WTC11 (cell line): ENCODE results near the gene SWT1. TPM values are rescaled to one million over a fixed set of nuclear protein-coding genes. Genes with fewer than 3 reads are reported as not detected.

Source experiments
- ATAC-seq: fragments of 200-7000 bp; cut with Tn5 transposase; 2 replicates; pipeline ENCODE4 v1.10.0; 2021; ENCODE audit warnings: mild to moderate bottlenecking, moderate library complexity
- CTCF ChIA-PET: fragments of 300-600 bp; sonication (Branson Sonifier 250); formaldehyde crosslinking; loops from one replicate; lab custom pipeline; 2021; ENCODE audit warnings: antibody characterized with exemption; lab: Charles Lee
- POLR2A ChIA-PET: fragments of 350-600 bp; sonication (Branson Sonifier 250); formaldehyde crosslinking; loops from one replicate; lab custom pipeline; 2021; ENCODE audit warnings: antibody characterized with exemption; lab: Charles Lee
- DNase-seq: peaks from one replicate; pipeline ENCODE4 v3.0.0; 2021; ENCODE audit warnings: low spot score
- H3K27ac Mint-ChIP-seq: 2 replicates; pipeline ENCODE4 v1.8.0; 2021; ENCODE audit warnings: mixed read lengths
- H3K27me3 Mint-ChIP-seq: 2 replicates; pipeline ENCODE4 v1.8.0; 2021; ENCODE audit warnings: low read depth, mild to moderate bottlenecking, moderate library complexity, mixed read lengths
- H3K36me3 Mint-ChIP-seq: 2 replicates; pipeline ENCODE4 v1.8.0; 2021; ENCODE audit warnings: mixed read lengths
- H3K4me1 Mint-ChIP-seq: 2 replicates; pipeline ENCODE4 v1.8.0; 2022; ENCODE audit warnings: mixed read lengths
- H3K4me3 Mint-ChIP-seq: 2 replicates; pipeline ENCODE4 v1.8.0; 2021; ENCODE audit warnings: mild to moderate bottlenecking, moderate library complexity, mixed read lengths
- H3K9me3 Mint-ChIP-seq: 2 replicates; pipeline ENCODE4 v1.8.0; 2021; ENCODE audit warnings: mixed read lengths
- EMX1 ChIP-seq: fragments of 250-450 bp; sonication (Bioruptor Pico); IDR thresholded peaks from 2 replicates; pipeline ENCODE4 v1.8.0; 2021; ENCODE audit warnings: mild to moderate bottlenecking
- FOXJ3 ChIP-seq: sonication (generic); formaldehyde crosslinking; IDR thresholded peaks from 2 replicates; pipeline ENCODE4 v1.9.0; 2021; ENCODE audit warnings: missing genetic modification reagents, mild to moderate bottlenecking, borderline replicate concordance
- MXD4 ChIP-seq: fragments of 250-450 bp; sonication (Bioruptor Pico); IDR thresholded peaks from 2 replicates; pipeline ENCODE4 v1.8.0; 2021; ENCODE audit warnings: mild to moderate bottlenecking, moderate library complexity, borderline replicate concordance
- NFYB ChIP-seq: sonication (generic); formaldehyde crosslinking; conservative IDR thresholded peaks from 2 replicates; pipeline ENCODE4 v1.8.0; 2022; ENCODE audit warnings: low read depth, missing genetic modification reagents
- NR2C2 ChIP-seq: sonication (generic); formaldehyde crosslinking; IDR thresholded peaks from 2 replicates; pipeline ENCODE4 v1.8.0; 2022; ENCODE audit warnings: mild to moderate bottlenecking, missing genetic modification reagents
- NR3C1 ChIP-seq: sonication (generic); formaldehyde crosslinking; conservative IDR thresholded peaks from 2 replicates; pipeline ENCODE4 v1.8.1; 2023; ENCODE audit warnings: low read depth, mild to moderate bottlenecking, missing genetic modification reagents
- TEAD1 ChIP-seq: sonication (generic); formaldehyde crosslinking; IDR thresholded peaks from 2 replicates; pipeline ENCODE4 v1.8.0; 2022; ENCODE audit warnings: mild to moderate bottlenecking, missing genetic modification reagents
- TEAD4 ChIP-seq: sonication (generic); formaldehyde crosslinking; IDR thresholded peaks from 2 replicates; pipeline ENCODE4 v1.8.0; 2022; ENCODE audit warnings: mild to moderate bottlenecking, missing genetic modification reagents
- ZNF219 ChIP-seq: sonication (generic); formaldehyde crosslinking; IDR thresholded peaks from 2 replicates; pipeline ENCODE4 v1.8.0; 2023; ENCODE audit warnings: missing genetic modification reagents, mild to moderate bottlenecking, borderline replicate concordance
- ZNF671 ChIP-seq: fragments of 250-450 bp; sonication (Bioruptor Pico); IDR thresholded peaks from 2 replicates; pipeline ENCODE4 v1.8.0; 2021; ENCODE audit warnings: mild to moderate bottlenecking
- total RNA-seq: library from RNA; stranded (reverse); gene quantifications from 3 replicates; pipeline ENCODE4 v1.2.3, GENCODE V29; 2021
- TF ChIP-seq, protein P1 (sequence below): fragments of 250-450 bp; sonication (Bioruptor Pico); IDR thresholded peaks from 2 replicates; pipeline ENCODE4 v1.9.0; 2021; ENCODE audit warnings: moderate library complexity, mild to moderate bottlenecking, inconsistent platforms, borderline replicate concordance
- TF ChIP-seq, protein P2 (sequence below): sonication (generic); formaldehyde crosslinking; IDR thresholded peaks from 2 replicates; pipeline ENCODE4 v1.8.0; 2022; ENCODE audit warnings: mild to moderate bottlenecking, missing genetic modification reagents
- TF ChIP-seq, protein P3 (sequence below): sonication (generic); formaldehyde crosslinking; IDR thresholded peaks from 2 replicates; pipeline ENCODE4 v1.8.0; 2022; ENCODE audit warnings: mild to moderate bottlenecking, missing genetic modification reagents
- TF ChIP-seq, protein P4 (sequence below): sonication (generic); formaldehyde crosslinking; IDR thresholded peaks from 2 replicates; pipeline ENCODE4 v1.8.1; 2023; ENCODE audit warnings: mild to moderate bottlenecking, moderate library complexity, missing genetic modification reagents
- TF ChIP-seq, protein P5 (sequence below): fragments of 250-450 bp; sonication (Bioruptor Pico); IDR thresholded peaks from 2 replicates; pipeline ENCODE4 v2.1.2; 2022; ENCODE audit warnings: mild to moderate bottlenecking, moderate library complexity
- TF ChIP-seq, protein P6 (sequence below): sonication (generic); formaldehyde crosslinking; IDR thresholded peaks from 2 replicates; pipeline ENCODE4 v1.8.1; 2023; ENCODE audit warnings: mild to moderate bottlenecking, missing genetic modification reagents, moderate library complexity
- TF ChIP-seq, protein P7 (sequence below): sonication (generic); formaldehyde crosslinking; IDR thresholded peaks from 2 replicates; pipeline ENCODE4 v1.8.1; 2023; ENCODE audit warnings: mild to moderate bottlenecking, missing genetic modification reagents, moderate library complexity
- TF ChIP-seq, protein P8 (sequence below): sonication (generic); formaldehyde crosslinking; conservative IDR thresholded peaks from 2 replicates; pipeline ENCODE4 v1.8.1; 2022; ENCODE audit warnings: mild to moderate bottlenecking, missing genetic modification reagents
- TF ChIP-seq, protein P9 (sequence below): fragments of 250-450 bp; sonication (Bioruptor Pico); conservative IDR thresholded peaks from 2 replicates; pipeline ENCODE4 v1.9.0; 2021; ENCODE audit warnings: mild to moderate bottlenecking
- TF ChIP-seq, protein P10 (sequence below): sonication (generic); formaldehyde crosslinking; IDR thresholded peaks from 2 replicates; pipeline ENCODE4 v1.8.1; 2022; ENCODE audit warnings: mild to moderate bottlenecking, missing genetic modification reagents, moderate library complexity, borderline replicate concordance

The SWT1 gene
- total RNA-seq, 1 experiment from 2014 or later: 5.8 TPM

DNA sequence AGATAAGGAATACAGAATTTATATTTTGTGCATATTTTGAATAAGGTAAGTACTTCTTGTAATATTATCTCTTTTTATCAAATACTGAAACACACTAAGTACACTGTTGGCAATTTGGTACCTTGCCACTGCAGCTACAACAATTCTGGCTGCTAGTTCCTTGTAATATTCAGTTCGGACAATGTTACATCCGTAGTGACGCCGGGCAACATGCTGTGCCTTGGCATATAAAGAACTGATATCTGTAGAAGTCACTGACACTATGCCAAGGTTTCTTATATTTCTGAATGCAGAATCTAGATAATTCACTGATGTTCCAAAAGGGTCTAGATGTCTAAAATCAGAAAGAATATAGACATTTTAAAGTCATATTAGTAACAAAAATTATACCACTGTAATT lies 17.7 kb upstream of the SWT1 start (continued):
- no peak for TF ChIP-seq NR3C1 (CRISPR knock-in tag)
- TF ChIP-seq, all 79 proteins: peak for 0

DNA sequence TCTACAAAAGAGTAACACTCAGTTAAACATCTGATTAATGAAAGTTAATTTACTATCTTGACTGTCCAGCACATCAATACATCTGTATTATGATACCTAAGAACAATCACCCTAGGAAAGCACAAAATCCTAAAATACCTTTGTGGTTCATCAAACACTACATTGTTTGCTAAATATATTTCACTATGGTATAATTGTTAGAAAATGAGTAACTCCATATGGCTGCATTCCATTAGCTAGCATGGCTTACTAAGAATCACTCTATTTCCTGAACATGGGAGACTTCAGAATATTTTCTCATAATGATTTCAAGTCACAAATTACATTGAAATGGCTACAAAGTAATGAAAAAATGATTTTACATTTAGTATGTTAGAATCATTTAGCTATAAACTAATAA lies 12.7 kb upstream of the SWT1 start:
- Mint-ChIP-seq H3K27ac (no peak overlapping the region), H3K36me3 (peaks cover 28% of the 10 kb centered on the region), H3K9me3 (no peaks in the 10 kb centered on the region), H3K4me3 (no peak overlapping the region), H3K4me1 (no peaks in the 10 kb centered on the region), H3K27me3 (no peaks in the 10 kb centered on the region)
- no peak for ATAC-seq
- ChIA-PET CTCF (no interaction called here), POLR2A (no interaction called here)
- no peak for DNase-seq
- TF ChIP-seq NR2C2 (CRISPR knock-in tag) (no peak), TEAD4 (CRISPR knock-in tag) (no peak), FOXJ3 (CRISPR knock-in tag) (no peak), ZNF219 (CRISPR knock-in tag) (no peak), EMX1 (CRISPR knock-in tag) (no peak), MXD4 (CRISPR knock-in tag) (no peak), ZNF671 (CRISPR knock-in tag) (no peak), NFYB (CRISPR knock-in tag) (no peak), TEAD1 (CRISPR knock-in tag) (no peak)
- TF ChIP-seq, protein P1, sequence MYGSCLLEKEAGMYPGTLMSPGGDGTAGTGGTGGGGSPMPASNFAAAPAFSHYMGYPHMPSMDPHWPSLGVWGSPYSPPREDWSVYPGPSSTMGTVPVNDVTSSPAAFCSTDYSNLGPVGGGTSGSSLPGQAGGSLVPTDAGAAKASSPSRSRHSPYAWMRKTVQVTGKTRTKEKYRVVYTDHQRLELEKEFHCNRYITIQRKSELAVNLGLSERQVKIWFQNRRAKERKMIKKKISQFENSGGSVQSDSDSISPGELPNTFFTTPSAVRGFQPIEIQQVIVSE (CRISPR knock-in tag): no peak
- TF ChIP-seq, protein P2, sequence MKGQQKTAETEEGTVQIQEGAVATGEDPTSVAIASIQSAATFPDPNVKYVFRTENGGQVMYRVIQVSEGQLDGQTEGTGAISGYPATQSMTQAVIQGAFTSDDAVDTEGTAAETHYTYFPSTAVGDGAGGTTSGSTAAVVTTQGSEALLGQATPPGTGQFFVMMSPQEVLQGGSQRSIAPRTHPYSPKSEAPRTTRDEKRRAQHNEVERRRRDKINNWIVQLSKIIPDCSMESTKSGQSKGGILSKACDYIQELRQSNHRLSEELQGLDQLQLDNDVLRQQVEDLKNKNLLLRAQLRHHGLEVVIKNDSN: no peak
- TF ChIP-seq, protein P3, sequence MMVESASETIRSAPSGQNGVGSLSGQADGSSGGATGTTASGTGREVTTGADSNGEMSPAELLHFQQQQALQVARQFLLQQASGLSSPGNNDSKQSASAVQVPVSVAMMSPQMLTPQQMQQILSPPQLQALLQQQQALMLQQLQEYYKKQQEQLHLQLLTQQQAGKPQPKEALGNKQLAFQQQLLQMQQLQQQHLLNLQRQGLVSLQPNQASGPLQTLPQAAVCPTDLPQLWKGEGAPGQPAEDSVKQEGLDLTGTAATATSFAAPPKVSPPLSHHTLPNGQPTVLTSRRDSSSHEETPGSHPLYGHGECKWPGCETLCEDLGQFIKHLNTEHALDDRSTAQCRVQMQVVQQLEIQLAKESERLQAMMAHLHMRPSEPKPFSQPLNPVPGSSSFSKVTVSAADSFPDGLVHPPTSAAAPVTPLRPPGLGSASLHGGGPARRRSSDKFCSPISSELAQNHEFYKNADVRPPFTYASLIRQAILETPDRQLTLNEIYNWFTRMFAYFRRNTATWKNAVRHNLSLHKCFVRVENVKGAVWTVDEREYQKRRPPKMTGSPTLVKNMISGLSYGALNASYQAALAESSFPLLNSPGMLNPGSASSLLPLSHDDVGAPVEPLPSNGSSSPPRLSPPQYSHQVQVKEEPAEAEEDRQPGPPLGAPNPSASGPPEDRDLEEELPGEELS (CRISPR knock-in tag): no peak
- TF ChIP-seq, protein P4, sequence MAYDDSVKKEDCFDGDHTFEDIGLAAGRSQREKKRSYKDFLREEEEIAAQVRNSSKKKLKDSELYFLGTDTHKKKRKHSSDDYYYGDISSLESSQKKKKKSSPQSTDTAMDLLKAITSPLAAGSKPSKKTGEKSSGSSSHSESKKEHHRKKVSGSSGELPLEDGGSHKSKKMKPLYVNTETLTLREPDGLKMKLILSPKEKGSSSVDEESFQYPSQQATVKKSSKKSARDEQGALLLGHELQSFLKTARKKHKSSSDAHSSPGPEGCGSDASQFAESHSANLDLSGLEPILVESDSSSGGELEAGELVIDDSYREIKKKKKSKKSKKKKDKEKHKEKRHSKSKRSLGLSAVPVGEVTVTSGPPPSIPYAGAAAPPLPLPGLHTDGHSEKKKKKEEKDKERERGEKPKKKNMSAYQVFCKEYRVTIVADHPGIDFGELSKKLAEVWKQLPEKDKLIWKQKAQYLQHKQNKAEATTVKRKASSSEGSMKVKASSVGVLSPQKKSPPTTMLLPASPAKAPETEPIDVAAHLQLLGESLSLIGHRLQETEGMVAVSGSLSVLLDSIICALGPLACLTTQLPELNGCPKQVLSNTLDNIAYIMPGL (CRISPR knock-in tag): no peak
- TF ChIP-seq, protein P5, sequence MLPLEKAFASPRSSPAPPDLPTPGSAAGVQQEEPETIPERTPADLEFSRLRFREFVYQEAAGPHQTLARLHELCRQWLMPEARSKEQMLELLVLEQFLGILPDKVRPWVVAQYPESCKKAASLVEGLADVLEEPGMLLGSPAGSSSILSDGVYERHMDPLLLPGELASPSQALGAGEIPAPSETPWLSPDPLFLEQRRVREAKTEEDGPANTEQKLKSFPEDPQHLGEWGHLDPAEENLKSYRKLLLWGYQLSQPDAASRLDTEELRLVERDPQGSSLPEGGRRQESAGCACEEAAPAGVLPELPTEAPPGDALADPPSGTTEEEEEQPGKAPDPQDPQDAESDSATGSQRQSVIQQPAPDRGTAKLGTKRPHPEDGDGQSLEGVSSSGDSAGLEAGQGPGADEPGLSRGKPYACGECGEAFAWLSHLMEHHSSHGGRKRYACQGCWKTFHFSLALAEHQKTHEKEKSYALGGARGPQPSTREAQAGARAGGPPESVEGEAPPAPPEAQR (CRISPR knock-in tag): no peak
- TF ChIP-seq, protein P6, sequence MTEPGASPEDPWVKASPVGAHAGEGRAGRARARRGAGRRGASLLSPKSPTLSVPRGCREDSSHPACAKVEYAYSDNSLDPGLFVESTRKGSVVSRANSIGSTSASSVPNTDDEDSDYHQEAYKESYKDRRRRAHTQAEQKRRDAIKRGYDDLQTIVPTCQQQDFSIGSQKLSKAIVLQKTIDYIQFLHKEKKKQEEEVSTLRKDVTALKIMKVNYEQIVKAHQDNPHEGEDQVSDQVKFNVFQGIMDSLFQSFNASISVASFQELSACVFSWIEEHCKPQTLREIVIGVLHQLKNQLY: no peak
- TF ChIP-seq, protein P7, sequence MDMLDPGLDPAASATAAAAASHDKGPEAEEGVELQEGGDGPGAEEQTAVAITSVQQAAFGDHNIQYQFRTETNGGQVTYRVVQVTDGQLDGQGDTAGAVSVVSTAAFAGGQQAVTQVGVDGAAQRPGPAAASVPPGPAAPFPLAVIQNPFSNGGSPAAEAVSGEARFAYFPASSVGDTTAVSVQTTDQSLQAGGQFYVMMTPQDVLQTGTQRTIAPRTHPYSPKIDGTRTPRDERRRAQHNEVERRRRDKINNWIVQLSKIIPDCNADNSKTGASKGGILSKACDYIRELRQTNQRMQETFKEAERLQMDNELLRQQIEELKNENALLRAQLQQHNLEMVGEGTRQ: no peak
- TF ChIP-seq, protein P8, sequence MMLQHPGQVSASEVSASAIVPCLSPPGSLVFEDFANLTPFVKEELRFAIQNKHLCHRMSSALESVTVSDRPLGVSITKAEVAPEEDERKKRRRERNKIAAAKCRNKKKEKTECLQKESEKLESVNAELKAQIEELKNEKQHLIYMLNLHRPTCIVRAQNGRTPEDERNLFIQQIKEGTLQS (CRISPR knock-in tag): no peak
- TF ChIP-seq, protein P9, sequence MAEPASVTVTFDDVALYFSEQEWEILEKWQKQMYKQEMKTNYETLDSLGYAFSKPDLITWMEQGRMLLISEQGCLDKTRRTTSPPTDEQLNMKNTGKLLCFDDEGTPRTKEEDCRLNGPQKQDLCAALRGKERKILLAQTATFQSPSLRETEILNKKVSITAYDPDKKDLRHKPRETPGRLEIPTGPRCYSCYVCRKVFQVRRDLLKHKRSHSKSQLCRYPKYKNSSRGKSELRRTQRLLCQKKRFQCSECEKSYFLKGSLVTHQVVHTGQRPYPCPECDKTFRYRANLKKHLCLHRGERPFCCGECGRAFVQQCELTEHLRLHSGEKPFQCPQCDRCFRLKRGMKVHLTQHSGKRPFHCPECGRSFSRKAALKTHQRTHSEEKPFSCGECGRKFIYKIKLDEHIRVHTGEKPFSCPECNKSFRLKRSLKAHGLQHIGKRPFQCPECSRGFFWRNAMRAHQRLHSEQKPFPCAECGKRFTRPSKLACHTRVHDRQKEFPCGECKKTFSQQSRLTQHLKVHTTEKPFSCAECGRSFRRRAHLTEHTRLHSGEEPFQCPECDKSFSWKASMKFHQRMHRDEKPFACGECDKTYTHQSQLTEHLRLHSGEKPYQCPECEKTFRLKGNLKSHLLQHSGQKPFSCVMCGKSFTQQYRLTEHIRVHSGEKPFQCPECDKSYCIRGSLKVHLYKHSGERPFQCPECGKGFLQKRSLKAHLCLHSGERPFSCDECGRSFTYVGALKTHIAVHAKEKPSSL (CRISPR knock-in tag): no peak
- TF ChIP-seq, protein P10, sequence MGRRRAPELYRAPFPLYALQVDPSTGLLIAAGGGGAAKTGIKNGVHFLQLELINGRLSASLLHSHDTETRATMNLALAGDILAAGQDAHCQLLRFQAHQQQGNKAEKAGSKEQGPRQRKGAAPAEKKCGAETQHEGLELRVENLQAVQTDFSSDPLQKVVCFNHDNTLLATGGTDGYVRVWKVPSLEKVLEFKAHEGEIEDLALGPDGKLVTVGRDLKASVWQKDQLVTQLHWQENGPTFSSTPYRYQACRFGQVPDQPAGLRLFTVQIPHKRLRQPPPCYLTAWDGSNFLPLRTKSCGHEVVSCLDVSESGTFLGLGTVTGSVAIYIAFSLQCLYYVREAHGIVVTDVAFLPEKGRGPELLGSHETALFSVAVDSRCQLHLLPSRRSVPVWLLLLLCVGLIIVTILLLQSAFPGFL (CRISPR knock-in tag): no peak
